GM23338 (cell line): ENCODE results near the gene EIF4E2. TPM values are rescaled to one million over a fixed set of nuclear protein-coding genes. Genes with fewer than 3 reads are reported as not detected.

Source experiments
- ATAC-seq: fragments of 200-7000 bp; cut with Tn5 transposase; 3 replicates; pipeline ENCODE4 v1.9.1; 2020
- DNase-seq: peaks from one replicate; pipeline ENCODE4 v3.0.0-alpha.2; 2015; ENCODE audit warnings: low spot score
- H2AFZ ChIP-seq: fragments of 200-600 bp; sonication (generic); 2 replicates; pipeline ENCODE4 v1.8.0; 2016; ENCODE audit warnings: antibody characterized with exemption, mild to moderate bottlenecking, moderate library complexity
- H3F3A ChIP-seq: fragments of 200-600 bp; sonication (generic); replicated peaks from 2 replicates; pipeline ENCODE4 v1.8.0; 2017; ENCODE audit warnings: antibody characterized with exemption, mixed run types, low read depth
- H3K27ac ChIP-seq: fragments of 200-600 bp; sonication (generic); 2 replicates; pipeline ENCODE4 v1.6.1; 2016; ENCODE audit warnings: low read depth
- H3K27me3 ChIP-seq: fragments of 200-600 bp; sonication (generic); 2 replicates; pipeline ENCODE4 v1.8.0; 2016; ENCODE audit warnings: mild to moderate bottlenecking, mixed run types, moderate library complexity; ENCODE audit not compliant: insufficient read depth
- H3K36me3 ChIP-seq: fragments of 200-600 bp; sonication (generic); 2 replicates; pipeline ENCODE4 v1.8.0; 2016; ENCODE audit warnings: mild to moderate bottlenecking; ENCODE audit not compliant: insufficient read depth
- H3K4me1 ChIP-seq: fragments of 200-600 bp; sonication (generic); 2 replicates; pipeline ENCODE4 v1.8.0; 2016; ENCODE audit warnings: mild to moderate bottlenecking, moderate library complexity; ENCODE audit not compliant: insufficient read depth
- H3K4me2 ChIP-seq: fragments of 200-600 bp; sonication (generic); 2 replicates; pipeline ENCODE4 v1.7.1; 2017; ENCODE audit warnings: mixed run types
- H3K4me3 ChIP-seq: fragments of 200-600 bp; sonication (generic); 2 replicates; pipeline ENCODE4 v1.6.1; 2016; ENCODE audit warnings: mixed run types
- H3K79me2 ChIP-seq: fragments of 200-600 bp; sonication (generic); replicated peaks from 2 replicates; pipeline ENCODE4 v1.8.0; 2017; ENCODE audit warnings: mild to moderate bottlenecking; ENCODE audit not compliant: insufficient read depth
- H3K9me2 ChIP-seq: fragments of 200-600 bp; sonication (generic); 2 replicates; pipeline ENCODE4 v1.8.0; 2017; ENCODE audit not compliant: insufficient read depth
- H4K20me1 ChIP-seq: fragments of 200-600 bp; sonication (generic); replicated peaks from 2 replicates; pipeline ENCODE4 v1.8.0; 2017; ENCODE audit warnings: mild to moderate bottlenecking; ENCODE audit not compliant: insufficient read depth
- H3K27ac Mint-ChIP-seq: 2 replicates; pipeline ENCODE4 v1.8.0; 2020; ENCODE audit warnings: inconsistent platforms, mild to moderate bottlenecking, moderate library complexity, mixed read lengths
- H3K27me3 Mint-ChIP-seq: 3 replicates; pipeline ENCODE4 v1.8.0; 2022; ENCODE audit warnings: low read depth, mild to moderate bottlenecking, moderate library complexity, mixed read lengths, inconsistent platforms; ENCODE audit not compliant: insufficient read depth, poor library complexity
- H3K36me3 Mint-ChIP-seq: 3 replicates; pipeline ENCODE4 v1.8.0; 2021; ENCODE audit warnings: low read depth, mild to moderate bottlenecking, inconsistent platforms, moderate library complexity, mixed read lengths
- H3K4me1 Mint-ChIP-seq: 3 replicates; pipeline ENCODE4 v1.8.0; 2020; ENCODE audit warnings: mild to moderate bottlenecking, inconsistent platforms, mixed read lengths
- H3K4me3 Mint-ChIP-seq: 3 replicates; pipeline ENCODE4 v1.8.0; 2021; ENCODE audit warnings: moderate library complexity, mild to moderate bottlenecking, inconsistent platforms, mixed read lengths
- H3K9me3 Mint-ChIP-seq: 3 replicates; pipeline ENCODE4 v1.8.0; 2020; ENCODE audit warnings: moderate library complexity, mild to moderate bottlenecking, inconsistent platforms, mixed read lengths
- CTCF ChIP-seq, 2 experiments: fragments of 200-600 bp in 1 of 2; sonication (generic) in 1 of 2; conservative IDR thresholded peaks; 2 replicates each; pipeline versions ENCODE4 v1.5.1 to v1.6.1; 2016 to 2017; ENCODE audit warnings: antibody characterized with exemption in 2 of 2, low read depth in 2 of 2, mild to moderate bottlenecking in 2 of 2, moderate library complexity in 1 of 2
- EZH2 ChIP-seq: fragments of 200-600 bp; sonication (generic); IDR thresholded peaks from one replicate; pipeline ENCODE4 v1.8.0; 2017; ENCODE audit warnings: antibody characterized with exemption, mild to moderate bottlenecking, low read depth; ENCODE audit not compliant: unreplicated experiment
- NANOG ChIP-seq: IDR thresholded peaks from 2 replicates; pipeline ENCODE4 v1.6.1; 2016; ENCODE audit warnings: antibody characterized with exemption, borderline replicate concordance
- polyA plus RNA-seq: library from polyadenylated mRNA; unstranded; fragments of >200 nt; fragmentation: Nextera tagmentation; extraction: Ambion mirVana; gene quantifications from 2 replicates; pipeline ENCODE4 v1.2.1, GENCODE V29; 2016
- total RNA-seq: library from RNA; depleted of rRNA; stranded (reverse); fragments of >200 nt; shearing (Covaris generic); gene quantifications from 2 replicates; pipeline ENCODE4 v1.2.3, GENCODE V29; 2014
- TF ChIP-seq, protein P1 (sequence below): fragments of 250-450 bp; sonication (Bioruptor Pico); IDR thresholded peaks from 2 replicates; pipeline ENCODE4 v1.5.0; 2020; ENCODE audit warnings: mild to moderate bottlenecking, moderate library complexity

EIF4E2 gene
- total and polyA plus RNA-seq, 2 experiments from 2014 or later, result 68.1 to 152 TPM

GRCh38 chr2:232563580-232563979, 13.1 kb downstream of the EIF4E2 start (continued):
- no peak for TF ChIP-seq CTCF (conservative IDR thresholded peaks at IDR 0.05; ENCODE audit: low read depth in 2 of 2)
- TF ChIP-seq, protein P1, sequence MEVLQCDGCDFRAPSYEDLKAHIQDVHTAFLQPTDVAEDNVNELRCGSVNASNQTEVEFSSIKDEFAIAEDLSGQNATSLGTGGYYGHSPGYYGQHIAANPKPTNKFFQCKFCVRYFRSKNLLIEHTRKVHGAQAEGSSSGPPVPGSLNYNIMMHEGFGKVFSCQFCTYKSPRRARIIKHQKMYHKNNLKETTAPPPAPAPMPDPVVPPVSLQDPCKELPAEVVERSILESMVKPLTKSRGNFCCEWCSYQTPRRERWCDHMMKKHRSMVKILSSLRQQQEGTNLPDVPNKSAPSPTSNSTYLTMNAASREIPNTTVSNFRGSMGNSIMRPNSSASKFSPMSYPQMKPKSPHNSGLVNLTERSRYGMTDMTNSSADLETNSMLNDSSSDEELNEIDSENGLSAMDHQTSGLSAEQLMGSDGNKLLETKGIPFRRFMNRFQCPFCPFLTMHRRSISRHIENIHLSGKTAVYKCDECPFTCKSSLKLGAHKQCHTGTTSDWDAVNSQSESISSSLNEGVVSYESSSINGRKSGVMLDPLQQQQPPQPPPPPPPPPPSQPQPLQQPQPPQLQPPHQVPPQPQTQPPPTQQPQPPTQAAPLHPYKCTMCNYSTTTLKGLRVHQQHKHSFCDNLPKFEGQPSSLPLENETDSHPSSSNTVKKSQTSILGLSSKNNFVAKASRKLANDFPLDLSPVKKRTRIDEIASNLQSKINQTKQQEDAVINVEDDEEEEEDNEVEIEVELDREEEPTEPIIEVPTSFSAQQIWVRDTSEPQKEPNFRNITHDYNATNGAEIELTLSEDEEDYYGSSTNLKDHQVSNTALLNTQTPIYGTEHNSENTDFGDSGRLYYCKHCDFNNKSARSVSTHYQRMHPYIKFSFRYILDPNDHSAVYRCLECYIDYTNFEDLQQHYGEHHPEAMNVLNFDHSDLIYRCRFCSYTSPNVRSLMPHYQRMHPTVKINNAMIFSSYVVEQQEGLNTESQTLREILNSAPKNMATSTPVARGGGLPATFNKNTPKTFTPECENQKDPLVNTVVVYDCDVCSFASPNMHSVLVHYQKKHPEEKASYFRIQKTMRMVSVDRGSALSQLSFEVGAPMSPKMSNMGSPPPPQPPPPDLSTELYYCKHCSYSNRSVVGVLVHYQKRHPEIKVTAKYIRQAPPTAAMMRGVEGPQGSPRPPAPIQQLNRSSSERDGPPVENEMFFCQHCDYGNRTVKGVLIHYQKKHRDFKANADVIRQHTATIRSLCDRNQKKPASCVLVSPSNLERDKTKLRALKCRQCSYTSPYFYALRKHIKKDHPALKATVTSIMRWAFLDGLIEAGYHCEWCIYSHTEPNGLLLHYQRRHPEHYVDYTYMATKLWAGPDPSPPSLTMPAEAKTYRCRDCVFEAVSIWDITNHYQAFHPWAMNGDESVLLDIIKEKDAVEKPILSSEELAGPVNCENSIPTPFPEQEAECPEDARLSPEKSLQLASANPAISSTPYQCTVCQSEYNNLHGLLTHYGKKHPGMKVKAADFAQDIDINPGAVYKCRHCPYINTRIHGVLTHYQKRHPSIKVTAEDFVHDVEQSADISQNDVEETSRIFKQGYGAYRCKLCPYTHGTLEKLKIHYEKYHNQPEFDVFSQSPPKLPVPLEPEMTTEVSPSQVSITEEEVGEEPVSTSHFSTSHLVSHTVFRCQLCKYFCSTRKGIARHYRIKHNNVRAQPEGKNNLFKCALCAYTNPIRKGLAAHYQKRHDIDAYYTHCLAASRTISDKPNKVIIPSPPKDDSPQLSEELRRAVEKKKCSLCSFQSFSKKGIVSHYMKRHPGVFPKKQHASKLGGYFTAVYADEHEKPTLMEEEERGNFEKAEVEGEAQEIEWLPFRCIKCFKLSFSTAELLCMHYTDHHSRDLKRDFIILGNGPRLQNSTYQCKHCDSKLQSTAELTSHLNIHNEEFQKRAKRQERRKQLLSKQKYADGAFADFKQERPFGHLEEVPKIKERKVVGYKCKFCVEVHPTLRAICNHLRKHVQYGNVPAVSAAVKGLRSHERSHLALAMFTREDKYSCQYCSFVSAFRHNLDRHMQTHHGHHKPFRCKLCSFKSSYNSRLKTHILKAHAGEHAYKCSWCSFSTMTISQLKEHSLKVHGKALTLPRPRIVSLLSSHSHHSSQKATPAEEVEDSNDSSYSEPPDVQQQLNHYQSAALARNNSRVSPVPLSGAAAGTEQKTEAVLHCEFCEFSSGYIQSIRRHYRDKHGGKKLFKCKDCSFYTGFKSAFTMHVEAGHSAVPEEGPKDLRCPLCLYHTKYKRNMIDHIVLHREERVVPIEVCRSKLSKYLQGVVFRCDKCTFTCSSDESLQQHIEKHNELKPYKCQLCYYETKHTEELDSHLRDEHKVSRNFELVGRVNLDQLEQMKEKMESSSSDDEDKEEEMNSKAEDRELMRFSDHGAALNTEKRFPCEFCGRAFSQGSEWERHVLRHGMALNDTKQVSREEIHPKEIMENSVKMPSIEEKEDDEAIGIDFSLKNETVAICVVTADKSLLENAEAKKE, result no peak
- TF ChIP-seq EZH2, result no peak

DNA sequence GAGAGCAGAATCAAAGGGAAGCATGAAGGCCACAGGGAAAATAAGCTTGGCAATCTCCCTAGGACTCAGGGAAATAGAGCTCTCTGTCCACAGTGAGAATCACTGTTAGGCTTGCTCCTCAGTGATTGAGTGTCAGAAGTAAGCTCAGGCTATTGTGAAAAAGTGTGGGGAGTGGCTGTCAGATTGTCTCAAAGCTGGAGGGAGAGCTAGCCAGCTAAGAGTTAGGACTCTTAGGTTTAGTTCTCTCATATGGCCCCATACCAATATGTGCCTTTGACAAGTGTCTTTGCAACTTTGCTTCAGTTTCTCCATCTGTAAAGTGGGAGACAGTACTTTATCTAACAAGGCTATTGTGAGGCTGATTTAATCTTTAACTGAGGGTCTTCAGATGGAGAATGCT, 17.2 kb downstream of the EIF4E2 start:
- no peaks in the 10 kb centered on the region for H3K4me1 ChIP-seq
- H3F3A ChIP-seq, result no peaks in the 10 kb centered on the region
- no peak overlapping the region; the same call in 1 of the 2 replicates for H3K27ac Mint-ChIP-seq
- no peak overlapping the region for H3K4me3 Mint-ChIP-seq
- no peak overlapping the region for H3K27ac ChIP-seq
- no peak overlapping the region for H3K4me3 ChIP-seq
- H3K9me3 Mint-ChIP-seq, result no peaks in the 10 kb centered on the region
- H3K79me2 ChIP-seq, result no peaks in the 10 kb centered on the region
- no peak for TF ChIP-seq NANOG
- no peak overlapping the region for H2AFZ ChIP-seq
- H4K20me1 ChIP-seq, result peaks cover 10% of the 10 kb centered on the region
- no peak for ATAC-seq
- no peak overlapping the region for H3K4me2 ChIP-seq
- H3K27me3 Mint-ChIP-seq, result peaks cover 3% of the 10 kb centered on the region
- H3K36me3 ChIP-seq, result peaks cover 39% of the 10 kb centered on the region
- peaks cover 75% of the 10 kb centered on the region for H3K36me3 Mint-ChIP-seq
- 0 out of 3 replicates have a peak, but pooled peaks cover 3% of the 10 kb centered on the region for H3K4me1 Mint-ChIP-seq
- no peak for DNase-seq
- no peaks in the 10 kb centered on the region for H3K27me3 ChIP-seq
- no peaks in the 10 kb centered on the region for H3K9me2 ChIP-seq
